ENCODE measurements around the gene NSMCE4A.
"Not testable (repeated sequence)": the region's sequence is repeated elsewhere in the genome, so short reads cannot be mapped to it uniquely, and the experiment has no call there.

Gene NSMCE4A

GRCh38 chr10:121974535-121975294, at the start of gene NSMCE4A:
NSMCE4A (minus strand) TSS chr10:121975217; CDS start chr10:121975165, 52 bp downstream.
- peak within 1 kb of the TSS; percentile 48 for H3K27ac ChIP-seq
- H3K4me3 ChIP-seq (ENCODE audit: low read depth, low read length), result peak within 1 kb of the TSS; percentile 69
- H3K27me3 ChIP-seq (replicated peaks), result no peaks in the 10 kb centered on the region
- peak; percentile 57 for DNase-seq
- in situ Hi-C loops (cut with HindIII; ENCODE audit: low pct_ligation_motif_present, low sequenced_read_pairs), result no loop called here
- H3K36me3 ChIP-seq (replicated peaks), result peaks cover under 1% of the 10 kb centered on the region
- TF ChIP-seq, protein P1, sequence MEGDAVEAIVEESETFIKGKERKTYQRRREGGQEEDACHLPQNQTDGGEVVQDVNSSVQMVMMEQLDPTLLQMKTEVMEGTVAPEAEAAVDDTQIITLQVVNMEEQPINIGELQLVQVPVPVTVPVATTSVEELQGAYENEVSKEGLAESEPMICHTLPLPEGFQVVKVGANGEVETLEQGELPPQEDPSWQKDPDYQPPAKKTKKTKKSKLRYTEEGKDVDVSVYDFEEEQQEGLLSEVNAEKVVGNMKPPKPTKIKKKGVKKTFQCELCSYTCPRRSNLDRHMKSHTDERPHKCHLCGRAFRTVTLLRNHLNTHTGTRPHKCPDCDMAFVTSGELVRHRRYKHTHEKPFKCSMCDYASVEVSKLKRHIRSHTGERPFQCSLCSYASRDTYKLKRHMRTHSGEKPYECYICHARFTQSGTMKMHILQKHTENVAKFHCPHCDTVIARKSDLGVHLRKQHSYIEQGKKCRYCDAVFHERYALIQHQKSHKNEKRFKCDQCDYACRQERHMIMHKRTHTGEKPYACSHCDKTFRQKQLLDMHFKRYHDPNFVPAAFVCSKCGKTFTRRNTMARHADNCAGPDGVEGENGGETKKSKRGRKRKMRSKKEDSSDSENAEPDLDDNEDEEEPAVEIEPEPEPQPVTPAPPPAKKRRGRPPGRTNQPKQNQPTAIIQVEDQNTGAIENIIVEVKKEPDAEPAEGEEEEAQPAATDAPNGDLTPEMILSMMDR (IDR thresholded peaks at IDR 0.05; ENCODE audit: low read depth, low read length, missing control alignments), result no peak

DNA sequence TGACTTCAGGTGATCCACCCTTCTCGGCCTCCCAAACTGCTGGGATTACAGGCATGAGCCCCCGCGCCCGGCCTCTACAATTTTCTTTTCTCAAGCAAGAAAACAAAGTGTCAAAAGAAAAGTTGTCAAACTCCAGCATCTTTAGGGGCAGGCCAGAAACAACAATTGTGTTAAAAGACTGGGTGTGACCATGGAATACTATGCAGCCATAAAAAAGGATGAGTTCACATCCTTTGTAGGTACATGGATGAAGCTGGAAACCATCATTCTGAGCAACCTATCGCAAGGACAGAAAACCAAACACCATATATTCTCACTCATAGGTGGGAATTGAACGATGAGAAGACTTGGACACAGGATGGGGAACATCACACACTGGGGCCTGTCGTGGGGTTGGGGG, 48.2 kb upstream of the NSMCE4A start:
- H3K27me3 ChIP-seq (replicated peaks); H3K4me3 ChIP-seq (ENCODE audit: low read depth, low read length); H3K36me3 ChIP-seq (replicated peaks); in situ Hi-C loops (cut with HindIII; ENCODE audit: low pct_ligation_motif_present, low sequenced_read_pairs); H3K27ac ChIP-seq; DNase-seq: not testable (repeated sequence)

DNA sequence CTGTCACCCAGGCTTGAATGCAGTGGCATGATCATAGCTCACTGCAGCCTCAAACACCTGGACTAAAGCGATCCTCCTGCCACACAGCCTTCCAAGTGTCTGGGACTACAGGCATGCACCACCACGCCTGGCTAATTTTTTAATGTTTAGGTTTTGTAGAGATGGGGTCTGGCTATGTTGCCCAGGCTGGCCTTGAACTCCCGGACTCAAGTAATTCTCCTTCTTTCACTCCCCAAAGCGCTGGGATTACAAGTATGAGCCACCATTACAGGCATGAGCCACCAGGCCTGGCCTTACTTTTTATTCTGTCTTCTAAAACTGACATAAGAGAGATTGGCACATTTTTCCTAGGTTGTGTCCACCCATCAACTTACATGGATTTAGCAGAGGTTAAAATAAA, 47.3 kb upstream of the NSMCE4A start:
- Histone ChIP-seq H3K27ac (no peak overlapping the region), H3K27me3 (replicated peaks) (peaks cover 3% of the 10 kb centered on the region), H3K36me3 (replicated peaks) (no peaks in the 10 kb centered on the region), H3K4me3 (ENCODE audit: low read depth, low read length) (no peak overlapping the region)
- no peak for DNase-seq
- in situ Hi-C loops (cut with HindIII; ENCODE audit: low pct_ligation_motif_present, low sequenced_read_pairs), result no loop called here
- TF ChIP-seq, protein P1 (IDR thresholded peaks at IDR 0.05; ENCODE audit: low read depth, low read length, missing control alignments), result no peak

- TF ChIP-seq, protein P1 (IDR thresholded peaks at IDR 0.05; ENCODE audit: low read depth, low read length, missing control alignments), result no peak
- peaks cover 3% of the 10 kb centered on the region for H3K27me3 ChIP-seq (replicated peaks)
- H3K4me3 ChIP-seq (ENCODE audit: low read depth, low read length), result no peak overlapping the region
- in situ Hi-C loops (cut with HindIII; ENCODE audit: low pct_ligation_motif_present, low sequenced_read_pairs), result no loop called here
- no peak overlapping the region for H3K27ac ChIP-seq
- no peaks in the 10 kb centered on the region for H3K36me3 ChIP-seq (replicated peaks)
- no peak for DNase-seq
Measured at GRCh38 chr10:122021828-122022227, 46.8 kb upstream of the NSMCE4A start.

DNA sequence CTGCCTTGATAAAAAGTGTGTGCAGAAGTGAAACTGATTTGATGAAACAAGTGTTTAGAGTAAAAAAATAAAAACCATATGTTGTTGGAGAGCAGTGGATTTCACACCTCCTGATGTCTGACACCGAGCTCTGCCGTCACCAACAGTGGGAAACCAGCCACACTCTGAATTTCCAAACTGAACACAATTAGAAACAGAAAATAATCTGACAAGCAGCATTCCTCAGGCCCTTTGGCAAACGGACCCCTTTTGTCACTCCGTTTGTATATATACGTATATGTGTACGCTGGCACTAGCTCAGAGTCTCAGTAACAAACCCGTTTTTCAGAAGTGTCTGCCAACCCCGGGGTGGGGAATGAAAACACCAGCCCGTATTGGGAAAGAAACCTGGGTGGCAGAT, 46.4 kb upstream of the NSMCE4A start:
- no peak overlapping the region for H3K4me3 ChIP-seq (ENCODE audit: low read depth, low read length)

DNA sequence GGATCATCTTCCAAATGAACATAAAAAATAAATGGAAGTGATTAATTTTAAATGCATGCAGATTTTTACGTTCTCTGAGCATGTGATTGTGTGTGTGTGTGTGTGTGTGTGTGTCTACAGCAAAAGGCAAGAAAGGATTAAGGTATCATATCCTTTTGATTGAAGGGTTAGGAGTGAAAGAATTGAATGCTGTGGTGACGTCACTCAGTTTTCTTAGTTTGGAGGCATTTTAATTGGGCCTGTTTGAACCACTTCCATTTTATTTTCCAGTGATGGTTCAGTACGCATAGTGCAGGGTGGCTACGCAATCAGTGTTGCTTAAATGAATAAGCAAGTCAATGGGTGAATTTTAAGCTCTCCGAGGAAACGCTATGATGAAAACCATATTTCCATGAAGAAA, 45.2 kb upstream of the NSMCE4A start:
- Histone ChIP-seq H3K4me3 (ENCODE audit: low read depth, low read length) (no peak overlapping the region), H3K36me3 (replicated peaks) (no peaks in the 10 kb centered on the region), H3K27ac (no peak overlapping the region)

More for the DNA sequence above, 46.4 kb upstream of the NSMCE4A start:
- no peak for DNase-seq
- Histone ChIP-seq H3K36me3 (replicated peaks) (no peaks in the 10 kb centered on the region), H3K27ac (no peak overlapping the region), H3K27me3 (replicated peaks) (peaks cover 3% of the 10 kb centered on the region)
- in situ Hi-C loops (cut with HindIII; ENCODE audit: low pct_ligation_motif_present, low sequenced_read_pairs), result no loop called here
- TF ChIP-seq, protein P1 (IDR thresholded peaks at IDR 0.05; ENCODE audit: low read depth, low read length, missing control alignments), result no peak

More for the DNA sequence above, 45.2 kb upstream of the NSMCE4A start:
- TF ChIP-seq, protein P1 (IDR thresholded peaks at IDR 0.05; ENCODE audit: low read depth, low read length, missing control alignments), result no peak
- in situ Hi-C loops (cut with HindIII; ENCODE audit: low pct_ligation_motif_present, low sequenced_read_pairs), result no loop called here
- DNase-seq, result no peak
- H3K27me3 ChIP-seq (replicated peaks), result peaks cover 3% of the 10 kb centered on the region

Data from brain microvascular endothelial cell (primary cell).